ENCODE results near the gene ABCC5. TPM values are rescaled to one million over a fixed set of nuclear protein-coding genes. Genes with fewer than 3 reads are reported as not detected.

ABCC5 gene
- total RNA-seq, 1 experiment from 2014 or later = 151 TPM

GRCh38 chr3:183871541-183871940, 146.1 kb downstream of the ABCC5 start:
- H3K9me2 ChIP-seq (ENCODE audit: insufficient read depth) = no peaks in the 10 kb centered on the region
- H3F3A ChIP-seq (ENCODE audit: insufficient read depth, low read depth) = no peaks in the 10 kb centered on the region; the same call in 1 of the 2 replicates
- no peak overlapping the region for H3K4me3 ChIP-seq
- H3K27me3 ChIP-seq (ENCODE audit: insufficient read depth, low read depth) = no peaks in the 10 kb centered on the region
- no peak for DNase-seq
- POLR2A ChIA-PET (ENCODE audit: unreplicated experiment) = interaction anchor here (0.6 to 0.7 kb wide), 2 partner anchors 78 to 455 kb away, joined by 3 to 5 read pairs; no protein-coding TSS in a partner anchor
- no peak overlapping the region for H3K27ac ChIP-seq
- no peaks in the 10 kb centered on the region for H3K4me1 ChIP-seq (replicated peaks; ENCODE audit: insufficient read depth)
- H3K4me2 ChIP-seq = no peak overlapping the region
- H2AFZ ChIP-seq = no peak overlapping the region
- intact Hi-C loops (cut with micrococcal nuclease; ENCODE audit: unreplicated experiment) = no loop called here
- H3K9me3 ChIP-seq (ENCODE audit: insufficient read depth, low read depth) = no peaks in the 10 kb centered on the region
- CTCF ChIA-PET = interaction anchor here (0.7 kb wide), 1 partner anchor 669 kb away, joined by 9 read pairs; no protein-coding TSS in a partner anchor
- 0 out of 2 replicates have a peak, but pooled peaks cover 15% of the 10 kb centered on the region for H3K36me3 ChIP-seq (ENCODE audit: low read depth)
- no TSS peak for BruUV-seq (replicated peaks)
- peaks cover 77% of the 10 kb centered on the region for H3K79me2 ChIP-seq (ENCODE audit: low read depth)
- H4K20me1 ChIP-seq (ENCODE audit: insufficient read depth) = peaks cover 53% of the 10 kb centered on the region
- TF ChIP-seq EZH2 (IDR thresholded peaks at IDR 0.05; ENCODE audit: low read depth) (no peak), CTCF (conservative IDR thresholded peaks at IDR 0.05) (no peak)

DNA sequence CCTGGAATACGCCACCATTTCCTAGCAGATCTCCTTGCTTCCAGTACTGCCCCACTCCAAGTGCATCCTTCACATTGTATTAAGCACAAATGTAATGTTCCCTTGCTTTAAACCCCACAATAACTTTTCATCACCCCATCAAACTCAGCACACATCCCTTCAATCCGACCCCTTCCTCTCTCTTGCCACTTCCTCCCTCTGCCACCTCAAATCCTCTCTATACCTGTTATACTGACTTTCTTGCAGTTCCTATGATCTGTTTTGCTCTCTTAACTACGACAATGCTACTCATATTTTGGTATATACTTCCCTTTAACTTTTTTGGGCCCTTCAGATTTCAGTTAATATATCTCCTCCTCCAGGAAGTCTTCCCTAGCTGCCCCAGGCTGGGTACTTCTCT, 147.1 kb downstream of the ABCC5 start:
- POLR2A ChIA-PET (ENCODE audit: unreplicated experiment) = no interaction called here
- TF ChIP-seq EZH2 (IDR thresholded peaks at IDR 0.05; ENCODE audit: low read depth) (no peak), CTCF (conservative IDR thresholded peaks at IDR 0.05) (no peak)
- CTCF ChIA-PET = no interaction called here
- Histone ChIP-seq H3K4me3 (no peak overlapping the region), H3K27ac (no peak overlapping the region), H3K4me1 (replicated peaks; ENCODE audit: insufficient read depth) (no peaks in the 10 kb centered on the region), H3F3A (ENCODE audit: insufficient read depth, low read depth) (no peaks in the 10 kb centered on the region; the same call in 1 of the 2 replicates), H3K9me2 (ENCODE audit: insufficient read depth) (no peaks in the 10 kb centered on the region), H4K20me1 (ENCODE audit: insufficient read depth) (peaks cover 47% of the 10 kb centered on the region), H3K9me3 (ENCODE audit: insufficient read depth, low read depth) (no peaks in the 10 kb centered on the region), H3K4me2 (no peak overlapping the region), H3K36me3 (ENCODE audit: low read depth) (peaks cover 14% of the 10 kb centered on the region; the same call in 1 of the 2 replicates), H2AFZ (no peak overlapping the region), H3K79me2 (ENCODE audit: low read depth) (peaks cover 70% of the 10 kb centered on the region), H3K27me3 (ENCODE audit: insufficient read depth, low read depth) (no peaks in the 10 kb centered on the region)
- no TSS peak for BruUV-seq (replicated peaks)
- no peak for DNase-seq
- intact Hi-C loops (cut with micrococcal nuclease; ENCODE audit: unreplicated experiment) = no loop called here

Small RNA genes lying within 50 kb of the gene (microRNA-seq; reads per million reads assigned to microRNA genes)
- not detected for gene MIR4448 (ENCODE audit: borderline number of aligned reads, borderline replicate concordance)

Other genes starting within 250 kb of the ABCC5 start
- 2.2 TPM in 2 replicates for gene MAP6D1, start 192.3 kb downstream of the ABCC5 start, total RNA-seq (2021)
- 109 and 180 TPM in 2 replicates for gene PARL, start 133.0 kb downstream of the ABCC5 start, total RNA-seq (2021)
- not detected in 2 replicates for gene HTR3D, start 13.9 kb upstream of the ABCC5 start, total RNA-seq (2021)
- not detected in 2 replicates for gene HTR3C, start 35.2 kb upstream of the ABCC5 start, total RNA-seq (2021)
- not detected in 2 replicates for gene HTR3E, start 79.2 kb upstream of the ABCC5 start, total RNA-seq (2021)
- gene EIF2B5, start 117.5 kb upstream of the ABCC5 start, total RNA-seq (2021) = 45.7 and 54.1 TPM in 2 replicates
- 101 and 108 TPM in 2 replicates for gene DVL3, start 137.5 kb upstream of the ABCC5 start, total RNA-seq (2021)
- gene AP2M1, start 157.0 kb upstream of the ABCC5 start, total RNA-seq (2021) = 586 and 606 TPM in 2 replicates
- 98.8 and 137 TPM in 2 replicates for gene ABCF3, start 168.3 kb upstream of the ABCC5 start, total RNA-seq (2021)
- 0.53 and 0.76 TPM in 2 replicates for gene VWA5B2, start 211.7 kb upstream of the ABCC5 start, total RNA-seq (2021)
- gene ALG3, start 231.1 kb upstream of the ABCC5 start, total RNA-seq (2021) = 81.1 and 95.1 TPM in 2 replicates
- gene EEF1AKMT4, start 231.8 kb upstream of the ABCC5 start, total RNA-seq (2021) = 11.7 and 12.1 TPM in 2 replicates
- gene CAMK2N2, start 243.7 kb upstream of the ABCC5 start, total RNA-seq (2021) = 2.2 and 2.6 TPM in 2 replicates

Data from PC-9 (cell line).